Lower leg skin (tissue), 4 donors: ENCODE results near the gene IVL. TPM values are rescaled to one million over a fixed set of nuclear protein-coding genes. Genes with fewer than 3 reads are reported as not detected.

Experiments
- DNase-seq, 2 donors: peaks; one replicate each; pipeline ENCODE4 v3.0.0-alpha.2; 2019; ENCODE audit warnings: low spot score in 2 of 2
- H3K4me3 ChIP-seq: fragments of 200-600 bp; sonication (generic); 2 replicates; pipeline ENCODE4 v1.5.1; 2017; ENCODE audit warnings: mild to moderate bottlenecking, low read depth; ENCODE audit not compliant: poor library complexity, severe bottlenecking
- POLR2A ChIP-seq, 2 donors: fragments of 450-650 bp; IDR thresholded peaks; one replicate each; pipeline ENCODE4 v1.6.1; 2016 to 2017; ENCODE audit warnings: antibody characterized with exemption in 2 of 2, mild to moderate bottlenecking in 1 of 2, moderate library complexity in 1 of 2
- WGBS, 2 donors: methylation state at CpG; one replicate each; pipeline ENCODE4 v1.1.5; 2018; 5-methylcytosine and 5-hydroxymethylcytosine counted together
- intact Hi-C: fragments of 100-400 bp; cut with DNase I; formaldehyde crosslinking; loops from one replicate; pipeline ENCODE4 v1.15.0; 2023; ENCODE audit warnings: low total_unique reads
- total RNA-seq, 4 donors: library from RNA; depleted of rRNA; stranded (reverse); fragments of >200 nt; gene quantifications; one replicate each; pipeline ENCODE4 v1.1.0, GENCODE V29; 2016
- TF ChIP-seq, protein P1 (sequence below), 3 donors: fragments of 450-650 bp; IDR thresholded peaks; one replicate each; pipeline ENCODE4 v1.5.1; 2016; ENCODE audit warnings: antibody characterized with exemption in 3 of 3, mild to moderate bottlenecking in 3 of 3, moderate library complexity in 2 of 3

Gene IVL
- total RNA-seq, result 100 to 1,000 TPM; 162 to 322 (median 207) TPM

DNA sequence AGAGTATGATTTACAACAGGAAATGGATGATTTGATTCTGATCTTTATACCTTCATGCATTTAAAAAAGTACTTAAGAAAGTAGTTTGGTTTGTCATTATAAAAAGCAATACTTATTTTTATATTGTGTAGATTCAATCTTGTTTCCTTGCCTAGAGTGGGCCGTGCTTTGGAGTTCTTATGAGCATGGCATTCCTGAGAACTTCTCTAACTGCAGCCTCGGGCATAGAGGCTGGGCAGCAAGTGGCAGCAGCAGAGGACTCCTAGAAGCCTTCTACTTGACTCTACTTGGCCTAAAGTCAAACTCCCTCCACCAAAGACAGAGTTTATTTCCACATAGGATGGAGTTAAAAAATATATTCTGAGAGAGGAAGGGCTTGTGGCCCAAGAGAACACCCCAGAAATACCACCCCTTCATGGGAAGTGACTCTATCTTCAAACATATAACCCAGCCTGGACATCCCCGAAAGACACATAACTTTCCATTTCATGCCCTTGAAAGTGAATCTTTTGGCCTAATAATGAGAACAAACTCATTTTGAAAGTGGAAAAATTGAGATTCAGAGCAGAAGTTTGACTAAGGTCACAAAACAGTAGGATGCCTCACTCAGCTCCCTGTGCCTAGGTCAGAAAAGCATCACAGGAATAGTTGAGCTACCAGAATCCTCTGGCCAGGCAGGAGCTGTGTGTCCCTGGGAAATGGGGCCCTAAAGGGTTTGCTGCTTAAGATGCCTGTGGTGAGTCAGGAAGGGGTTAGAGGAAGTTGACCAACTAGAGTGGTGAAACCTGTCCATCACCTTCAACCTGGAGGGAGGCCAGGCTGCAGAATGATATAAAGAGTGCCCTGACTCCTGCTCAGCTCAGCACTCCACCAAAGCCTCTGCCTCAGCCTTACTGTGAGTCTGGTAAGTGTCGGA lies at the start of gene IVL:
IVL (plus strand) TSS at position 861 of the 916 bp plus-strand sequence. CDS start 1,252 bp downstream, outside the sequence.
- H3K4me3 ChIP-seq, result no peak within 1 kb of the TSS
- intact Hi-C loops, result no loop called here
- 62 to 70% methylated on average over 4 of the region's 4 CpGs for WGBS, 2 donors
- no peak for TF ChIP-seq POLR2A (IDR thresholded peaks at IDR 0.05)
- TF ChIP-seq, protein P1, sequence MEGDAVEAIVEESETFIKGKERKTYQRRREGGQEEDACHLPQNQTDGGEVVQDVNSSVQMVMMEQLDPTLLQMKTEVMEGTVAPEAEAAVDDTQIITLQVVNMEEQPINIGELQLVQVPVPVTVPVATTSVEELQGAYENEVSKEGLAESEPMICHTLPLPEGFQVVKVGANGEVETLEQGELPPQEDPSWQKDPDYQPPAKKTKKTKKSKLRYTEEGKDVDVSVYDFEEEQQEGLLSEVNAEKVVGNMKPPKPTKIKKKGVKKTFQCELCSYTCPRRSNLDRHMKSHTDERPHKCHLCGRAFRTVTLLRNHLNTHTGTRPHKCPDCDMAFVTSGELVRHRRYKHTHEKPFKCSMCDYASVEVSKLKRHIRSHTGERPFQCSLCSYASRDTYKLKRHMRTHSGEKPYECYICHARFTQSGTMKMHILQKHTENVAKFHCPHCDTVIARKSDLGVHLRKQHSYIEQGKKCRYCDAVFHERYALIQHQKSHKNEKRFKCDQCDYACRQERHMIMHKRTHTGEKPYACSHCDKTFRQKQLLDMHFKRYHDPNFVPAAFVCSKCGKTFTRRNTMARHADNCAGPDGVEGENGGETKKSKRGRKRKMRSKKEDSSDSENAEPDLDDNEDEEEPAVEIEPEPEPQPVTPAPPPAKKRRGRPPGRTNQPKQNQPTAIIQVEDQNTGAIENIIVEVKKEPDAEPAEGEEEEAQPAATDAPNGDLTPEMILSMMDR (IDR thresholded peaks at IDR 0.05), result no peak
- DNase-seq, result no peak

DNA sequence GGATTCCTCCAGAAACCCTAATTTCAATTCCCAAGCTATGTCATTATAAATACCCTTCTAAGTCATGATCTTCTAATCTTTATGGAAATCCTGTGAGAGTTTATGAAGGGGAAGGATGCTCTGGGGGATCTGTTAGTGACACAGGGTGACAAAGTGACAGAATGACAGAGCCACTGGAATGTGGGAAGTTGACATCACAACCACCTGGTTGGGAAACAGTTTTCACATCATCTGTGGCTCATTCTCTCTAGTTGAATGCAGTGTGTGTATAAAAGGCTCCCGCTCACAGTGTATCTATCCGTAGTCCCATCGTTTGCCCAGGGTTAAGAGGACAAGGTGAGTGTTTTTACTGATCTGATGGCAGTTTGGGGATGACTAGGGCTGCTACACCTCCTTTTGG lies 48.6 kb upstream of the IVL start, which contains the start of gene LCE7A:
LCE7A (plus strand) TSS at position 301 of the 400 bp plus-strand sequence. CDS start 702 bp downstream, outside the sequence.
- DNase-seq, result no peak
- TF ChIP-seq, protein P1 (IDR thresholded peaks at IDR 0.05), result no peak
- no peak for TF ChIP-seq POLR2A (IDR thresholded peaks at IDR 0.05)
- intact Hi-C loops, result no loop called here
- no peak within 1 kb of the TSS for H3K4me3 ChIP-seq
- 91 to 92% methylated on average over 3 of the region's 3 CpGs for whole genome bisulfite sequencing, 2 donors

DNA sequence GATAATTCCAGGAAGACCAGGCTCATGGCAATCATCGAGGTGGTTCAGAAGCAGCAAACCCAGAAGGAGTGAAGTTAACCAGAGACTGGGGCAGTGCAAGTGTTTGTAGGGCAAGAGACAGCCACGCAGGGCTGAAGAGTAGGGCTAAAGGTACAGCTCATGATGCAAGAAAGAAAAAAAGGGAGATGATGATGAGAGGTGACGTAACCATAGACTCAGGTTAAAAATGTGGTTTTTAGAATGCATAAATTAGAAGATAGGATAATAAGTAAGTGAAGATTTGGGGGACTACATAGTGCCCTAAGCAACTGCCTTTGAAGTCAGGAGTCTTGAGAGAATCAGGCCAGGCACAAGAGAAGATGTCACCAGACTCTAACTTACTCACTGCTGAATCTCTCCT lies 48.2 kb upstream of the IVL start:
- no peak for DNase-seq
- WGBS, 2 donors, result 78 to 81% methylated on average over 3 of the region's 3 CpGs
- TF ChIP-seq POLR2A (IDR thresholded peaks at IDR 0.05), result no peak
- TF ChIP-seq, protein P1 (IDR thresholded peaks at IDR 0.05), result no peak
- intact Hi-C loops, result no loop called here
- no peak overlapping the region for H3K4me3 ChIP-seq

DNA sequence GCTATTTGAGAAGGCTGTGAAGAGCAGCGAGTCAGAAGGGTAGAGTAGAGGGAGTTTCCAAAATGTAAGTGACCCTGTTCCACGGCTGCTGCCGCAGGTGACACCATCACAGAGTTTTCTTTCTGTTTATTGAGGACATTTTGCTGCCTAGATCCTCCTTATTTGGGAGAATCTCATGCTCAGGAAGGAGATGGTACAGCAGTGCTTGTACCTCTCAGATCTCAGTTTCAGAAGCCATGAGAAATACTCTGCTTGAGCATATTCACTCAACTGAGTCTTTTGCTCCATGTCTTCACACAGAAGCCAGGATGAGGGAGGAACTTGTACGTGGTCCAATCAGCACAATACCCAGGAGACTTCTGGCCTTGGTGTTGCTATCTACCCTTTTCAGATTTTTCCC lies 47.0 kb upstream of the IVL start:
- H3K4me3 ChIP-seq, result no peak overlapping the region
- 81% methylated on average over 4 of the region's 4 CpGs for WGBS, 2 donors
- TF ChIP-seq, protein P1 (IDR thresholded peaks at IDR 0.05), result no peak
- no peak for TF ChIP-seq POLR2A (IDR thresholded peaks at IDR 0.05)
- DNase-seq, result no peak
- intact Hi-C loops, result no loop called here

- intact Hi-C loops, result no loop called here
- TF ChIP-seq, protein P1 (IDR thresholded peaks at IDR 0.05), result no peak
- TF ChIP-seq POLR2A (IDR thresholded peaks at IDR 0.05), result no peak
- H3K4me3 ChIP-seq, result no peak overlapping the region
- no peak for DNase-seq
Observed at GRCh38 chr1:152864443-152864842, 43.9 kb upstream of the IVL start.
